IMR-90 (cell line): ENCODE data around the gene PRKCH. TPM values are rescaled to one million over a fixed set of nuclear protein-coding genes. Genes with fewer than 3 reads are reported as not detected.

Source experiments
- ATAC-seq: fragments of 200-7000 bp; cut with Tn5 transposase; 2 replicates; pipeline ENCODE4 v1.9.1; 2020; ENCODE audit warnings: low read depth, mild to moderate bottlenecking, moderate library complexity
- BruUV-seq: library from RNA; stranded (reverse); fragments of 400-500 nt; replicated peaks from 2 replicates; lab custom pipeline; 2021; lab: Mats Ljungman, UMichigan
- CTCF ChIA-PET: fragments of 300-600 bp; formaldehyde crosslinking; extraction: SDS; loops from one replicate; lab custom pipeline; 2021; ENCODE audit warnings: antibody characterized with exemption; lab: Yijun Ruan, JAX
- POLR2A ChIA-PET: fragments of 300-600 bp; sonication (Branson Sonifier 250); formaldehyde crosslinking; loops from one replicate; lab custom pipeline; 2022; ENCODE audit warnings: antibody characterized with exemption; ENCODE audit not compliant: unreplicated experiment; lab: Charles Lee
- DNase-seq: peaks from one replicate; pipeline ENCODE4 v3.0.0; 2013
- H2AFZ ChIP-seq: replicated peaks from 2 replicates; pipeline ENCODE3; 2013; ENCODE audit warnings: low read length, mild to moderate bottlenecking; ENCODE audit not compliant: poor library complexity
- H2AK5ac ChIP-seq: 2 replicates; pipeline ENCODE4 v1.6.1; 2013; ENCODE audit warnings: low read depth, low read length, inconsistent platforms
- H2AK9ac ChIP-seq: replicated peaks from 2 replicates; pipeline ENCODE3; 2013; ENCODE audit warnings: mild to moderate bottlenecking, low read depth, low read length, moderate library complexity; ENCODE audit not compliant: poor library complexity
- H2BK120ac ChIP-seq: 2 replicates; pipeline ENCODE4 v1.6.1; 2013; ENCODE audit warnings: low read depth, low read length, inconsistent platforms
- H2BK15ac ChIP-seq: 3 replicates; pipeline ENCODE4 v1.6.1; 2013; ENCODE audit warnings: low read depth, low read length, inconsistent platforms
- H2BK20ac ChIP-seq: 2 replicates; pipeline ENCODE4 v1.6.1; 2013; ENCODE audit warnings: low read depth, mild to moderate bottlenecking, inconsistent platforms, low read length, moderate library complexity
- H2BK5ac ChIP-seq: 2 replicates; pipeline ENCODE4 v1.6.1; 2013; ENCODE audit warnings: mild to moderate bottlenecking, low read depth, low read length, inconsistent platforms; ENCODE audit not compliant: poor library complexity, severe bottlenecking
- H3K14ac ChIP-seq: replicated peaks from 2 replicates; pipeline ENCODE4 v1.6.1; 2013; ENCODE audit warnings: low read depth, low read length, inconsistent platforms
- H3K18ac ChIP-seq: 2 replicates; pipeline ENCODE4 v1.6.1; 2013; ENCODE audit warnings: low read depth, low read length, control low read depth
- H3K23ac ChIP-seq: 2 replicates; pipeline ENCODE4 v1.6.1; 2013; ENCODE audit warnings: low read depth, low read length, inconsistent platforms
- H3K27ac ChIP-seq: 2 replicates; pipeline ENCODE4 v1.5.1; 2013; ENCODE audit warnings: mild to moderate bottlenecking, control low read depth, low read length; ENCODE audit not compliant: insufficient read depth
- H3K27me3 ChIP-seq: 2 replicates; pipeline ENCODE4 v1.6.1; 2013; ENCODE audit warnings: low read length; ENCODE audit not compliant: control insufficient read depth, insufficient read depth
- H3K36me3 ChIP-seq: 2 replicates; pipeline ENCODE4 v1.6.1; 2013; ENCODE audit warnings: low read length, mixed read lengths; ENCODE audit not compliant: control insufficient read depth, insufficient read depth
- H3K4ac ChIP-seq: 2 replicates; pipeline ENCODE4 v1.6.1; 2013; ENCODE audit warnings: low read depth, low read length, inconsistent platforms
- H3K4me1 ChIP-seq: 2 replicates; pipeline ENCODE4 v1.6.1; 2013; ENCODE audit warnings: low read length, mixed read lengths; ENCODE audit not compliant: control insufficient read depth, insufficient read depth
- H3K4me2 ChIP-seq: 2 replicates; pipeline ENCODE4 v1.6.1; 2013; ENCODE audit warnings: low read depth, mild to moderate bottlenecking, control low read depth, low read length, moderate library complexity
- H3K4me3 ChIP-seq: 2 replicates; pipeline ENCODE4 v1.5.1; 2013; ENCODE audit warnings: low read depth, mild to moderate bottlenecking, control low read depth, low read length, moderate library complexity; ENCODE audit not compliant: insufficient read depth
- H3K56ac ChIP-seq: 2 replicates; pipeline ENCODE4 v1.6.1; 2013; ENCODE audit warnings: low read length, inconsistent platforms; ENCODE audit not compliant: insufficient read depth; ENCODE audit errors: extremely low read depth
- H3K79me1 ChIP-seq, 2 experiments: 2 replicates each; pipeline ENCODE4 v1.6.1; 2013; ENCODE audit warnings: low read length in 2 of 2, inconsistent platforms in 1 of 2, low read depth in 1 of 2
- H3K9ac ChIP-seq: 2 replicates; pipeline ENCODE4 v1.6.1; 2013; ENCODE audit warnings: low read depth, low read length, control low read depth
- H3K9me1 ChIP-seq: 2 replicates; pipeline ENCODE4 v1.6.1; 2013; ENCODE audit warnings: low read length, inconsistent platforms; ENCODE audit not compliant: insufficient read depth
- H3K9me3 ChIP-seq: 2 replicates; pipeline ENCODE4 v1.6.1; 2013; ENCODE audit warnings: low read length; ENCODE audit not compliant: control insufficient read depth, insufficient read depth
- H4K20me1 ChIP-seq: 2 replicates; pipeline ENCODE4 v1.6.1; 2013; ENCODE audit warnings: low read length, inconsistent platforms; ENCODE audit not compliant: insufficient read depth
- H4K5ac ChIP-seq: 2 replicates; pipeline ENCODE4 v1.6.1; 2013; ENCODE audit warnings: mild to moderate bottlenecking, low read depth, low read length, control low read depth
- H4K8ac ChIP-seq, 2 experiments: 2 replicates each; pipeline ENCODE4 v1.6.1; 2013; ENCODE audit warnings: low read depth in 2 of 2, low read length in 2 of 2, control low read depth in 1 of 2, inconsistent platforms in 1 of 2
- H4K91ac ChIP-seq: 2 replicates; pipeline ENCODE4 v1.6.1; 2013; ENCODE audit warnings: low read depth, low read length, inconsistent platforms; ENCODE audit not compliant: insufficient read depth
- BHLHE40 ChIP-seq: fragments of 150-350 bp; IDR thresholded peaks from 2 replicates; pipeline ENCODE4 v1.6.1; 2016; ENCODE audit warnings: mild to moderate bottlenecking, low read depth, low read length
- CEBPB ChIP-seq: IDR thresholded peaks from 2 replicates; pipeline ENCODE4 v1.6.1; 2012; ENCODE audit warnings: low read depth, low read length, improper control_type of control experiment
- FOS ChIP-seq: fragments of 150-350 bp; IDR thresholded peaks from 2 replicates; pipeline ENCODE4 v1.6.1; 2016; ENCODE audit warnings: low read depth, low read length
- MAFK ChIP-seq: IDR thresholded peaks from 2 replicates; pipeline ENCODE4 v1.6.1; 2012; ENCODE audit warnings: low read depth, low read length, improper control_type of control experiment
- MAZ ChIP-seq: IDR thresholded peaks from 2 replicates; pipeline ENCODE4 v1.6.1; 2012; ENCODE audit warnings: low read depth, mild to moderate bottlenecking, low read length, improper control_type of control experiment, moderate library complexity, borderline replicate concordance
- MXI1 ChIP-seq: IDR thresholded peaks from 2 replicates; pipeline ENCODE4 v1.6.1; 2012; ENCODE audit warnings: low read depth, mild to moderate bottlenecking, low read length, moderate library complexity, borderline replicate concordance
- RCOR1 ChIP-seq: IDR thresholded peaks from 2 replicates; pipeline ENCODE4 v1.6.1; 2012; ENCODE audit warnings: mild to moderate bottlenecking, low read length, improper control_type of control experiment; ENCODE audit not compliant: insufficient replicate concordance
- RFX5 ChIP-seq: IDR thresholded peaks from 2 replicates; pipeline ENCODE4 v1.8.0; 2012; ENCODE audit warnings: low read depth, mild to moderate bottlenecking, low read length, moderate library complexity
- SMC3 ChIP-seq: fragments of 150-350 bp; IDR thresholded peaks from 2 replicates; pipeline ENCODE4 v1.6.1; 2016; ENCODE audit warnings: low read depth, mild to moderate bottlenecking, antibody characterized with exemption, low read length, moderate library complexity
- WGBS, 2 experiments: methylation state at CpG; one replicate each; pipeline versions ENCODE4 v1.1.5 to v1.1.7; 2013; ENCODE audit warnings: missing lambda C conversion rate in 2 of 2; ENCODE audit not compliant: insufficient read length in 1 of 2; ENCODE audit errors: extremely low coverage in 2 of 2; 5-methylcytosine and 5-hydroxymethylcytosine counted together
- dilution Hi-C: fragments of 300-500 bp; cut with HindIII; formaldehyde crosslinking; loops from one replicate; pipeline ENCODE4 v1.14.3; 2018; ENCODE audit warnings: low sequenced_read_pairs; ENCODE audit not compliant: unreplicated experiment
- in situ Hi-C: fragments of 300-500 bp; cut with MboI; formaldehyde crosslinking; loops from 3 replicates; pipeline ENCODE4 v1.14.3; 2019; ENCODE audit warnings: low sequenced_read_pairs, inconsistent platforms, mixed read lengths
- intact Hi-C: fragments of 100-400 bp; cut with micrococcal nuclease; formaldehyde crosslinking; loops from 2 replicates; pipeline ENCODE4 v1.10.0; 2022
- polyA plus RNA-seq, 3 experiments: library from polyadenylated mRNA; depleted of rRNA; stranded (reverse); fragments of >200 nt; gene quantifications; 2 replicates each; pipeline ENCODE4 v1.2.3, GENCODE V29; 2012; ENCODE audit warnings: low replicate concordance in 1 of 3
- total RNA-seq: library from RNA; depleted of rRNA; stranded (reverse); fragments of >200 nt; gene quantifications from 2 replicates; pipeline ENCODE4 v1.2.3, GENCODE V29; 2012
- TF ChIP-seq, protein P1 (sequence below): fragments of 150-350 bp; IDR thresholded peaks from 2 replicates; pipeline ENCODE4 v1.6.1; 2016; ENCODE audit warnings: low read depth, mild to moderate bottlenecking, low read length, moderate library complexity, borderline replicate concordance

Gene PRKCH
- total and polyA plus RNA-seq, 2 of the 4 experiments (the other 2 are of a cell fraction): 1.6 to 2.3 TPM

DNA sequence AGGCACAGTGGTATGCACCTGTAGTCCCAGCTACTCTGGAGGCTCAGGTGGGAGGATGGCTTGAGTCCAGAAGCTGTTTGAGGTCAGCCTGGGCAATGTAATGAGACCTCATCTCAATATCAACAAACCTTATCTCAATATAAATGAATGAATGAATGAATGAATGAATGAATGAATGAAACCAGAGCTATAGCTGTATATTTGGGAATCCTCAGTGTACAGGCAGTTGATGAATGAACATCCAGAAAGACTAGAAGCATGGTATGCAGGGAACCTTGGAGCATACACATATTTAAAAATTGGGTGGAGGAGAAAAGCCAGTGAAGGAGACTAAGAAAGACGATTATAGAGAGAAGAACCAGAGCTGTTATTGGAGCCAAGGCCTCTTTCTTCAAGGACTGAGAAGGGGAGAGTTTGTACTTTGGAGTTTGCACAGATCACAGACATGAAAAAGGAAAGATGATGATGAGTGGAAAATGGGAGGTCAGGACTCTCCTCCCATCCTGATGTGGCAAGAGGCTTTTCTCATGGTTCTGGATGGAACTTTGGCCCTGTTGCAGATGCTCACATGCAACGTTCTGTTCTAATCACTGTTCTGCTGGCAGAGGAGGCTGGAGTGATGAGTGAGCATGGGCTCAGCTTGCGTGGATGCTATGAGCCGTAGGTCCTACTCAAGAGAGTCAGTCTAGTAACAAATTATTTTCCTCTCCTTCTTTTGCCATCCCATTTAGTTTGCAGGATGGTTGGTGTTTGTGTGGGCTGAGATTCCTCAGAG, 114.4 kb downstream of the PRKCH start:
- POLR2A ChIA-PET: no interaction called here
- Histone ChIP-seq H2BK20ac (no peak overlapping the region), H3K23ac (no peak overlapping the region), H2BK5ac (no peak overlapping the region), H4K5ac (no peak overlapping the region), H3K4me3 (no peak overlapping the region), H2AK9ac (no peak overlapping the region), H3K27ac (no peak overlapping the region), H2AK5ac (no peak overlapping the region), H3K14ac (no peak overlapping the region), H4K8ac (no peak overlapping the region), H3K9ac (no peak overlapping the region), H4K91ac (no peak overlapping the region), H3K9me3 (no peaks in the 10 kb centered on the region), H4K20me1 (no peaks in the 10 kb centered on the region), H2BK15ac (no peak overlapping the region), H2BK120ac (no peak overlapping the region), H3K4ac (no peak overlapping the region), H3K9me1 (0 out of 2 replicates have a peak, but pooled peaks cover 4% of the 10 kb centered on the region), H3K27me3 (peaks cover 18% of the 10 kb centered on the region), H3K79me1 (no peaks in the 10 kb centered on the region), H3K4me1 (peaks cover 4% of the 10 kb centered on the region), H3K18ac (no peak overlapping the region), H3K36me3 (no peaks in the 10 kb centered on the region), H3K4me2 (no peak overlapping the region), H2AFZ (no peak overlapping the region), H3K56ac (no peak overlapping the region)
- intact Hi-C loops (no loop called here), in situ Hi-C loops (no loop called here), dilution Hi-C loops (no loop called here)
- CTCF ChIA-PET: no interaction called here
- no TSS peak for BruUV-seq
- no CpG with 5 or more reads among the region's 4 CpGs for whole genome bisulfite sequencing, 2 experiments
- ATAC-seq: no peak
- no peak for TF ChIP-seq MAZ
- no peak for TF ChIP-seq MXI1
- TF ChIP-seq SMC3: no peak
- TF ChIP-seq FOS: no peak
- no peak for TF ChIP-seq RCOR1
- TF ChIP-seq, protein P1, sequence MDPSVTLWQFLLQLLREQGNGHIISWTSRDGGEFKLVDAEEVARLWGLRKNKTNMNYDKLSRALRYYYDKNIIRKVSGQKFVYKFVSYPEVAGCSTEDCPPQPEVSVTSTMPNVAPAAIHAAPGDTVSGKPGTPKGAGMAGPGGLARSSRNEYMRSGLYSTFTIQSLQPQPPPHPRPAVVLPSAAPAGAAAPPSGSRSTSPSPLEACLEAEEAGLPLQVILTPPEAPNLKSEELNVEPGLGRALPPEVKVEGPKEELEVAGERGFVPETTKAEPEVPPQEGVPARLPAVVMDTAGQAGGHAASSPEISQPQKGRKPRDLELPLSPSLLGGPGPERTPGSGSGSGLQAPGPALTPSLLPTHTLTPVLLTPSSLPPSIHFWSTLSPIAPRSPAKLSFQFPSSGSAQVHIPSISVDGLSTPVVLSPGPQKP: no peak
- no peak for TF ChIP-seq CEBPB
- no peak for TF ChIP-seq RFX5
- no peak for TF ChIP-seq BHLHE40
- TF ChIP-seq MAFK: no peak
- DNase-seq: no peak
